Vagina (tissue), 2 donors: ENCODE results near the gene CGB2. TPM values are rescaled to one million over a fixed set of nuclear protein-coding genes. Genes with fewer than 3 reads are reported as not detected.

ENCODE experiments used
- DNase-seq, 2 donors: peaks; one replicate each; pipeline ENCODE4 v3.0.0-alpha.2; 2017; ENCODE audit errors: extremely low spot score in 2 of 2
- H3K27ac ChIP-seq: fragments of 200-600 bp; sonication (generic); one replicate; pipeline ENCODE4 v1.5.1; 2019
- H3K27me3 ChIP-seq: fragments of 200-600 bp; sonication (generic); one replicate; pipeline ENCODE4 v1.5.1; 2019
- H3K36me3 ChIP-seq, 2 donors: fragments of 200-600 bp; sonication (generic); one replicate each; pipeline ENCODE4 v1.5.1; 2017 to 2019
- H3K4me1 ChIP-seq: fragments of 200-600 bp; sonication (generic); one replicate; pipeline ENCODE4 v1.5.1; 2019
- H3K4me3 ChIP-seq, 2 donors: fragments of 200-600 bp; sonication (generic); 1 replicate in 1 of 2; 2 replicates in 1 of 2; pipeline ENCODE4 v1.5.1; 2016 to 2019
- H3K9me3 ChIP-seq: fragments of 200-600 bp; sonication (generic); one replicate; pipeline ENCODE4 v1.5.1; 2019
- POLR2A ChIP-seq, 2 donors: fragments of 450-650 bp; IDR thresholded peaks; one replicate each; pipeline ENCODE4 v1.6.1; 2017; ENCODE audit warnings: antibody characterized with exemption in 2 of 2, mild to moderate bottlenecking in 2 of 2, moderate library complexity in 2 of 2
- POLR2AphosphoS5 ChIP-seq, 2 donors: sonication (generic); formaldehyde crosslinking; IDR thresholded peaks; one replicate each; pipeline ENCODE4 v1.9.0; 2017; ENCODE audit warnings: antibody characterized with exemption in 2 of 2, mild to moderate bottlenecking in 2 of 2, low read depth in 1 of 2; ENCODE audit not compliant: insufficient read depth in 1 of 2
- intact Hi-C: fragments of 100-400 bp; cut with DNase I; formaldehyde crosslinking; loops from one replicate; pipeline ENCODE4 v1.15.1; 2023
- total RNA-seq: library from RNA; depleted of rRNA; stranded (reverse); fragments of >200 nt; gene quantifications from one replicate; pipeline ENCODE4 v1.2.3, GENCODE V29; 2016
- TF ChIP-seq, protein P1 (sequence below), 3 experiments: fragments of 450-650 bp in 2 of 3; fragments of 200-600 bp in 1 of 3; sonication (generic) in 1 of 3; IDR thresholded peaks; one replicate each; pipeline ENCODE4 v1.5.1; 2017 to 2019; ENCODE audit warnings: antibody characterized with exemption in 3 of 3, mild to moderate bottlenecking in 2 of 3, moderate library complexity in 2 of 3

CGB2 gene
- total RNA-seq, 1 donor from 2014 or later = not detected

DNA sequence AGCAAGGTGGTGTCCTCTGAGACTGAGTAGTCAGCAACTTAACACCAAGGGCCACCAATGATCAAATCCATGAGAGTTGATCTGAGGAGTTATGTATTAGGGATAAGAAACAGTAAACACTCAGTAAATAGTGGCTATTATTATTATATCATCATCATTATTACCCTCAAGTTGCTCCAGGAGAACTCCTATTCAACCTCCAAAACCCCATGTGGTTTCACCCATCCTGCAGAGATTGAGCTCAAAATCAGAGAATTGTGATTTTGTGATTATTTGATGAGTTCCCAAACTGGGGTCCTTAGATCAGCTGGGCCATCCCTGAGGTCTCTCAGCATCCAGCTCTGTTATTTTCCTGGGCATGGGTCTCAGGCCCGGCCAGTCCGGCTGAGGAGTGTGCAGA lies 29.3 kb downstream of the CGB2 start:
- no peak for TF ChIP-seq POLR2AphosphoS5 (IDR thresholded peaks at IDR 0.05; ENCODE audit: insufficient read depth in 1 of 2, low read depth in 1 of 2)
- no peak for TF ChIP-seq POLR2A (IDR thresholded peaks at IDR 0.05)
- TF ChIP-seq, protein P1, sequence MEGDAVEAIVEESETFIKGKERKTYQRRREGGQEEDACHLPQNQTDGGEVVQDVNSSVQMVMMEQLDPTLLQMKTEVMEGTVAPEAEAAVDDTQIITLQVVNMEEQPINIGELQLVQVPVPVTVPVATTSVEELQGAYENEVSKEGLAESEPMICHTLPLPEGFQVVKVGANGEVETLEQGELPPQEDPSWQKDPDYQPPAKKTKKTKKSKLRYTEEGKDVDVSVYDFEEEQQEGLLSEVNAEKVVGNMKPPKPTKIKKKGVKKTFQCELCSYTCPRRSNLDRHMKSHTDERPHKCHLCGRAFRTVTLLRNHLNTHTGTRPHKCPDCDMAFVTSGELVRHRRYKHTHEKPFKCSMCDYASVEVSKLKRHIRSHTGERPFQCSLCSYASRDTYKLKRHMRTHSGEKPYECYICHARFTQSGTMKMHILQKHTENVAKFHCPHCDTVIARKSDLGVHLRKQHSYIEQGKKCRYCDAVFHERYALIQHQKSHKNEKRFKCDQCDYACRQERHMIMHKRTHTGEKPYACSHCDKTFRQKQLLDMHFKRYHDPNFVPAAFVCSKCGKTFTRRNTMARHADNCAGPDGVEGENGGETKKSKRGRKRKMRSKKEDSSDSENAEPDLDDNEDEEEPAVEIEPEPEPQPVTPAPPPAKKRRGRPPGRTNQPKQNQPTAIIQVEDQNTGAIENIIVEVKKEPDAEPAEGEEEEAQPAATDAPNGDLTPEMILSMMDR (IDR thresholded peaks at IDR 0.05) = no peak
- no peak overlapping the region for H3K4me3 ChIP-seq
- no peaks in the 10 kb centered on the region for H3K9me3 ChIP-seq
- peaks cover 22% of the 10 kb centered on the region for H3K4me1 ChIP-seq
- peaks cover 6% of the 10 kb centered on the region for H3K27me3 ChIP-seq
- intact Hi-C loops = no loop called here
- no peaks in the 10 kb centered on the region for H3K36me3 ChIP-seq
- no peak overlapping the region for H3K27ac ChIP-seq
- DNase-seq = no peak

DNA sequence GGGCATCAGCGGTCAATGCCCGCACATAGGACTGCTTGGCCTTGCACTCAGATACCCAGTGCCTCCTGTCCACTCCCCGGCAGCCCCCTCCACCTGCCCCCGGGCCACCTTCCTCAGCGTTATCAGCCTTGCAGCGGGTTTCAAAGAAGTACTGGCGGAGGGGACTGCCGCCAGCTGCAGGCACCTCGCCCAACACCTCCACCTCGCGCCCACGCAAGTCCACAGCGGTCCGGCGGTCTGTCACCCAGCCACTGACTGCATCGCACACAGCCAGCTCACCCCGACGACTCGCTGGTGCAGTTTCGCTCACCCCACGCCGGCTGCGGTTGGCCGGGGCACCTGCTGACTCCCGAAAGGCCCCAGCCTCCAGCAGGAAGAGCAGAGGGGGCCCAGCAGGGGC lies 29.8 kb downstream of the CGB2 start:
- Histone ChIP-seq H3K9me3 (no peaks in the 10 kb centered on the region), H3K4me1 (peaks cover 17% of the 10 kb centered on the region), H3K27ac (no peak overlapping the region), H3K27me3 (peaks cover 6% of the 10 kb centered on the region), H3K36me3 (no peaks in the 10 kb centered on the region), H3K4me3 (no peak overlapping the region)
- TF ChIP-seq, protein P1 (IDR thresholded peaks at IDR 0.05) = no peak
- no peak for TF ChIP-seq POLR2A (IDR thresholded peaks at IDR 0.05)
- no peak for TF ChIP-seq POLR2AphosphoS5 (IDR thresholded peaks at IDR 0.05; ENCODE audit: insufficient read depth in 1 of 2, low read depth in 1 of 2)
- intact Hi-C loops = no loop called here
- no peak for DNase-seq

DNA sequence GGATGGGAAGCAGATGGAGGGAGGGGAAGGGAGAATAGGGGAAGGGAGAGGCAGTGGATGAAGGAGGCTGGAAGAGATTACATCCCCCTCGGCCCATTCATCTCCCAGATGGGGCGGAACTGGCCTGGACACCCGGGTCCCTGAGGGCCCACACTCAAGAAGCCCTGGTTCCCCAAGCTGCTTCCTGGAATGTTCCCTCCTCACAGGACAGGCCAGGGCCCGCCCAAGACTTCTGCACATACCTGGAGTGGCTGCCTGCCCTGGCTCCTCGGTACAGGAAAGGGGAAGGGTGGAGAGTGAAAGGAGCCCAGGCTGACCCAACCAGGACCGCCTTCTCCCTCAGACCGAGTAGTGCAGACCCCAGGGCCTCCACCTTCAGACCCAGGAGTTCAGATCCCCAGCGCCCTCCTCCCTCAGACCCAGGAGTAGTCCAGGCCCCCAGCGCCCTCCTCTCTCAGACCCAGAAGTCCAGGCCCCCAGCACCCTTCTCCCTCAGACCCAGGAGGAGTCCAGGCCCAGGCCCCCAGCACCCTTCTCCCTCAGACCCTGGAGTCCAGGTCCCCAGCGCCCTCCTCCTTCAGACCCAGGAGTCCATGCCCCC lies 32.4 kb downstream of the CGB2 start:
- no peak for DNase-seq
- Histone ChIP-seq H3K27me3 (peaks cover 6% of the 10 kb centered on the region), H3K4me3 (peak overlapping the region in 1 of 2 donors; percentile 36), H3K27ac (peak overlapping the region; percentile 33), H3K36me3 (no peaks in the 10 kb centered on the region), H3K9me3 (no peaks in the 10 kb centered on the region), H3K4me1 (no peaks in the 10 kb centered on the region)
- TF ChIP-seq POLR2AphosphoS5 (IDR thresholded peaks at IDR 0.05; ENCODE audit: insufficient read depth in 1 of 2, low read depth in 1 of 2) = no peak
- TF ChIP-seq POLR2A (IDR thresholded peaks at IDR 0.05) = no peak
- TF ChIP-seq, protein P1 (IDR thresholded peaks at IDR 0.05) = no peak
- intact Hi-C loops = no loop called here

DNA sequence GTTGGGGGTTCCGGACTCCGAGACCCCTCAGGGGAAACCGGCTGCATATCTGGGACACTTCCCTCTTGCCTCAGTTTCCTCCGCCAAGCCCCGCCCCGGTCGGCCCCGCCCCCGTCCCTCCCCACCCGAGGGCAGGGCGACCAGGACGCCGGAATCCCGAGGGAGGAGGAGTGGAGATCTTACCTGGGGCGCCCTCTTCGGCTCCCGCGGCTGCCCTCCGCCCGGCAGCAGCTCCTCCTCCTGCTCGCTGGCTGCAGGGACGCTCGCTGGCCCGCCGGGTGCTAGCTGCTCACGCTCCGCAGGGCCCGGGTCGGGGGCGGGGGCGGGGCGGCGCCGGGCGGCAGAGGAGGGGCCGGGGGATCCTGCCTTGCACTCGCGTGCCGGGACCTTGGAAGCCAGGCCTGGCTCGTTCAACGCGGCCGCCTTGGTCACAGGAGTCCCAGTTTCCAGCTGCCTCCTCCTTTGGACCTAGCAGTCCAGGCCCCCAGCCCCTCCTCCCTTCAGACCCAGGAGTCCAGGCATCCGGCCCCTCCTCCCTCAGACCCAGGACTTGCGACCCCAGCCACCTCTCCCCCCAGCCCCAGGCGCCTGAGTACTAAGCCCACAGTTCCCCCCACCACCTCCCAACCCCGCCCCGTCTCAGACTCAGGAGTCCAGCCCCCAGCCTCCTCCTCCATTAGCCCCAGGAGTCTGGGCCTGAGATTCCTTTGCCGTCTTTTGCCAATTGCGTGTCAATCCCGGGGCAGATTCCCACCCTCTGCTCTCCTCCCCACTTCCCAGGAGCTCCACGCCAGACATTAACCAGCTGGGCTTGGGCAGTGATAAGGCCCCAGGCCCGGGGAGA lies 33.3 kb downstream of the CGB2 start, which contains the start of gene NTF4:
Gene NTF4 (minus strand): TSS at position 51 of the 844 bp plus-strand sequence. CDS start 2,821 bp downstream, outside the sequence.
- Histone ChIP-seq H3K27ac (peak within 1 kb of the TSS; percentile 33), H3K27me3 (peaks cover 6% of the 10 kb centered on the region), H3K9me3 (no peaks in the 10 kb centered on the region), H3K4me1 (no peaks in the 10 kb centered on the region), H3K36me3 (no peaks in the 10 kb centered on the region), H3K4me3 (peak within 1 kb of the TSS; percentile 28 to 36)
- intact Hi-C loops = no loop called here
- no peak for DNase-seq
- TF ChIP-seq POLR2AphosphoS5 (IDR thresholded peaks at IDR 0.05; ENCODE audit: insufficient read depth in 1 of 2, low read depth in 1 of 2) = no peak
- TF ChIP-seq POLR2A (IDR thresholded peaks at IDR 0.05) = no peak
- TF ChIP-seq, protein P1 (IDR thresholded peaks at IDR 0.05) = no peak
